A549 (cell line): ENCODE results near the gene KIAA0040.

ENCODE experiments used
- CEBPB ChIP-seq, 2 experiments: fragments of >200 bp in 1 of 2; sonication (Bioruptor Twin) in 1 of 2; formaldehyde crosslinking in 1 of 2; IDR thresholded peaks; 2 replicates each; pipeline ENCODE4 v1.6.1; 2012 to 2016
- ELK1 ChIP-seq: fragments of 150-350 bp; IDR thresholded peaks from 2 replicates; pipeline ENCODE4 v1.6.1; 2014; ENCODE audit warnings: low read depth, mild to moderate bottlenecking, low read length
- ESRRA ChIP-seq: fragments of 150-350 bp; IDR thresholded peaks from 2 replicates; pipeline ENCODE4 v1.6.1; 2014; ENCODE audit warnings: mild to moderate bottlenecking, low read length, borderline replicate concordance
- HOXA7 ChIP-seq: fragments of 250-450 bp; sonication (Bioruptor Pico); IDR thresholded peaks from 2 replicates; pipeline ENCODE4 v1.5.0; 2020; ENCODE audit warnings: mild to moderate bottlenecking, moderate library complexity
- HOXB5 ChIP-seq: fragments of 250-450 bp; sonication (Bioruptor Pico); IDR thresholded peaks from 2 replicates; pipeline ENCODE4 v1.5.0; 2020; ENCODE audit warnings: mild to moderate bottlenecking, moderate library complexity
- JUN ChIP-seq, 2 experiments: fragments of >200 bp; sonication (Bioruptor Twin); formaldehyde crosslinking; IDR thresholded peaks; 2 replicates in 1 of 2; 3 replicates in 1 of 2; pipeline ENCODE4 v1.6.1; 2016 to 2017
- POLR2A ChIP-seq: IDR thresholded peaks from 2 replicates; pipeline ENCODE4 v1.6.1; 2012; ENCODE audit warnings: mild to moderate bottlenecking, low read length
- POLR2AphosphoS2 ChIP-seq: conservative IDR thresholded peaks from 2 replicates; pipeline ENCODE4 v1.6.1; 2012; ENCODE audit warnings: low read length, improper control_type of control experiment, inconsistent platforms
- RAD21 ChIP-seq, 2 experiments: fragments of >200 bp in 1 of 2; sonication (Bioruptor Twin) in 1 of 2; formaldehyde crosslinking in 1 of 2; IDR thresholded peaks in 1 of 2; conservative IDR thresholded peaks in 1 of 2; 2 replicates in 1 of 2; 3 replicates in 1 of 2; pipeline ENCODE4 v1.6.1; 2012 to 2018; ENCODE audit warnings: inconsistent platforms in 1 of 2
- RCOR1 ChIP-seq: fragments of 150-350 bp; IDR thresholded peaks from 2 replicates; pipeline ENCODE4 v1.6.1; 2014; ENCODE audit warnings: antibody characterized with exemption, low read length, low read depth
- SMC3 ChIP-seq: fragments of >200 bp; sonication (Bioruptor Twin); formaldehyde crosslinking; IDR thresholded peaks from 3 replicates; pipeline ENCODE4 v1.6.1; 2018; ENCODE audit warnings: inconsistent platforms
- USF2 ChIP-seq: fragments of 450-650 bp; IDR thresholded peaks from 2 replicates; pipeline ENCODE4 v1.6.1; 2014; ENCODE audit warnings: antibody characterized with exemption
- TF ChIP-seq, protein P1 (sequence below): fragments of >200 bp; sonication (Bioruptor Twin); formaldehyde crosslinking; IDR thresholded peaks from 3 replicates; pipeline ENCODE4 v1.5.1; 2016
- TF ChIP-seq, protein P2 (sequence below): IDR thresholded peaks from 2 replicates; pipeline ENCODE4 v1.6.1; 2012

- no peak for TF ChIP-seq JUN (IDR thresholded peaks at IDR 0.05)
- TF ChIP-seq, protein P1, sequence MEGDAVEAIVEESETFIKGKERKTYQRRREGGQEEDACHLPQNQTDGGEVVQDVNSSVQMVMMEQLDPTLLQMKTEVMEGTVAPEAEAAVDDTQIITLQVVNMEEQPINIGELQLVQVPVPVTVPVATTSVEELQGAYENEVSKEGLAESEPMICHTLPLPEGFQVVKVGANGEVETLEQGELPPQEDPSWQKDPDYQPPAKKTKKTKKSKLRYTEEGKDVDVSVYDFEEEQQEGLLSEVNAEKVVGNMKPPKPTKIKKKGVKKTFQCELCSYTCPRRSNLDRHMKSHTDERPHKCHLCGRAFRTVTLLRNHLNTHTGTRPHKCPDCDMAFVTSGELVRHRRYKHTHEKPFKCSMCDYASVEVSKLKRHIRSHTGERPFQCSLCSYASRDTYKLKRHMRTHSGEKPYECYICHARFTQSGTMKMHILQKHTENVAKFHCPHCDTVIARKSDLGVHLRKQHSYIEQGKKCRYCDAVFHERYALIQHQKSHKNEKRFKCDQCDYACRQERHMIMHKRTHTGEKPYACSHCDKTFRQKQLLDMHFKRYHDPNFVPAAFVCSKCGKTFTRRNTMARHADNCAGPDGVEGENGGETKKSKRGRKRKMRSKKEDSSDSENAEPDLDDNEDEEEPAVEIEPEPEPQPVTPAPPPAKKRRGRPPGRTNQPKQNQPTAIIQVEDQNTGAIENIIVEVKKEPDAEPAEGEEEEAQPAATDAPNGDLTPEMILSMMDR: no peak
- TF ChIP-seq ESRRA: no peak
- TF ChIP-seq ELK1: no peak
- TF ChIP-seq, protein P2, sequence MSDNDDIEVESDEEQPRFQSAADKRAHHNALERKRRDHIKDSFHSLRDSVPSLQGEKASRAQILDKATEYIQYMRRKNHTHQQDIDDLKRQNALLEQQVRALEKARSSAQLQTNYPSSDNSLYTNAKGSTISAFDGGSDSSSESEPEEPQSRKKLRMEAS: no peak
- no peak for TF ChIP-seq CEBPB (IDR thresholded peaks at IDR 0.05)
- no peak for TF ChIP-seq SMC3
- TF ChIP-seq POLR2A: no peak
- no peak for TF ChIP-seq RAD21 (conservative IDR thresholded peaks at IDR 0.05 in 1 of 2, IDR thresholded peaks at IDR 0.05 in 1 of 2)
- TF ChIP-seq USF2: no peak
- TF ChIP-seq POLR2AphosphoS2: no peak
- TF ChIP-seq HOXB5 (CRISPR knock-in tag): no peak
- TF ChIP-seq HOXA7 (CRISPR knock-in tag): no peak
- TF ChIP-seq RCOR1: no peak
Observed at GRCh38 chr1:175237389-175237788, 44.8 kb upstream of the KIAA0040 start.
